Measurements from ENCODE around the gene OXTR. TPM values are rescaled to one million over a fixed set of nuclear protein-coding genes. Genes with fewer than 3 reads are reported as not detected.
A peak's percentile ranks its signal among the peaks of the same experiment; 100 is the strongest.

Gene OXTR
- total RNA-seq, 4 donors from 2014 or later = 0.42 to 3.6 (median 1.6) TPM

- no peaks in the 10 kb centered on the region for H3K4me1 ChIP-seq
- no peaks in the 10 kb centered on the region for H3K9me3 ChIP-seq
- H3K27ac ChIP-seq (replicated peaks in 1 of 4) = no peak overlapping the region
- H3K36me3 ChIP-seq = no peaks in the 10 kb centered on the region
- no peak overlapping the region for H3K4me3 ChIP-seq
- no peak for TF ChIP-seq EP300 (IDR thresholded peaks at IDR 0.05)
- no peak for TF ChIP-seq POLR2A (IDR thresholded peaks at IDR 0.05; ENCODE audit: low read depth)
- TF ChIP-seq CTCF (IDR thresholded peaks at IDR 0.05) = no peak
- no peak for TF ChIP-seq POLR2AphosphoS5 (IDR thresholded peaks at IDR 0.05)
- intact Hi-C loops (cut with DNase I) = no loop called here
- peaks cover 0 to 3% (median 0%) of the 10 kb centered on the region in 4 donors for H3K27me3 ChIP-seq
- peak; percentile 91 for DNase-seq (ENCODE audit: extremely low spot score)
- WGBS = 74% methylated on average over 5 of the region's 5 CpGs
These were observed 60.1 kb downstream of the OXTR start for GRCh38 chr3:8709287-8709686.

DNA sequence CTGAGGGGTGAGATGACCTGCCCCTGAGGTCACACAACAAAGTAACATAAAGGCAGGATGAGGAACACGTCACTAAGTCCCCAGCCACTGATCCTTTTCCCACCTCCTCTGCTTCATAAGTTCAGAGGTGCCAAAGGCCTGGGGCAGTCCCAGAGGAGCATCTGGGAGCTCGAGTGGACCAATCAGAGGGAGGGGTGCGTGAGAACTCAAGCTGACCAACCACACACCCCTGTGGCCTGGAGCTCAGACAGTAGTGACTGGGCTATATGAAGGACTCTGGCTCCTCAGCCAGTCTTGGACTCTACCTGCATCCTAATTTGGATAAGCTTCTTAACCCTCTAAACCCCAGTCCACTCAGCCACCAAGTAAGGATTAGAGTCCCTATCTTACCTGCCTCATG, 63.8 kb downstream of the OXTR start:
- intact Hi-C loops (cut with DNase I) = no loop called here

DNA sequence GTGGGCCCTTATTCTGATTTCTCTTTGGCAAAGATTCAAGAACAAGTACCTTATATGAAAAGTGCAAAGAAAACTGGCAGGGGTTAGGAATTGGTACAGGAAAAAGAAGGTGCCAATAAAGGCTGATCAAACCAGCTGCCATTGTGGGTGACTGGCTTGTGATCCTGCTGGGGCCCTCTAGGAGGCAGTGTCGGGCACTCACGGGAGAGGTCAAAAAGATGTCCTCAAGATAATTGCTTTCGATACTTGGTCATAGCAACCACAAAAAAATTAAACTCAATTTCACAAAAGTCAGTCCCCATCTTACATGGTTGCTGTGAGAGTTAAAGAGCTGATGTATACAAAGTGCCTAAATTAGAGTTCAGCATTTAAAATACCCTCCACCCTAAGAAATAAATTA, 66.9 kb downstream of the OXTR start:
- intact Hi-C loops (cut with DNase I) = no loop called here
- Histone ChIP-seq H3K9me3 (no peaks in the 10 kb centered on the region), H3K27me3 (no peaks in the 10 kb centered on the region), H3K27ac (replicated peaks in 1 of 4) (no peak overlapping the region), H3K36me3 (no peaks in the 10 kb centered on the region), H3K4me1 (no peaks in the 10 kb centered on the region), H3K4me3 (no peak overlapping the region)
- no peak for DNase-seq (ENCODE audit: extremely low spot score)
- TF ChIP-seq EP300 (IDR thresholded peaks at IDR 0.05) (no peak), CTCF (IDR thresholded peaks at IDR 0.05) (no peak), POLR2A (IDR thresholded peaks at IDR 0.05; ENCODE audit: low read depth) (no peak), POLR2AphosphoS5 (IDR thresholded peaks at IDR 0.05) (no peak)
- 42% methylated on average over 3 of the region's 3 CpGs for WGBS

More for the DNA sequence above, 63.8 kb downstream of the OXTR start:
- WGBS = 100% methylated on average over 2 of the region's 3 CpGs
- Histone ChIP-seq H3K9me3 (no peaks in the 10 kb centered on the region), H3K4me3 (no peak overlapping the region), H3K4me1 (no peaks in the 10 kb centered on the region), H3K36me3 (no peaks in the 10 kb centered on the region), H3K27me3 (no peaks in the 10 kb centered on the region), H3K27ac (replicated peaks in 1 of 4) (no peak overlapping the region)
- TF ChIP-seq POLR2AphosphoS5 (IDR thresholded peaks at IDR 0.05) (no peak), EP300 (IDR thresholded peaks at IDR 0.05) (no peak), CTCF (IDR thresholded peaks at IDR 0.05) (no peak), POLR2A (IDR thresholded peaks at IDR 0.05; ENCODE audit: low read depth) (no peak)
- no peak for DNase-seq (ENCODE audit: extremely low spot score)

Other genes with a start within 250 kb of the OXTR start
- gene SSUH2, start 124.8 kb downstream of the OXTR start, total RNA-seq = 1 to 10 TPM in 1 of 4 donors, under 1 TPM in 2, not detected in 1; 0.32 to 5.1 (median 0.66) TPM
- not detected for gene CAV3, start 35.8 kb downstream of the OXTR start, total RNA-seq
- gene RAD18, start 193.9 kb upstream of the OXTR start, total RNA-seq = 1 to 10 TPM; 3.4 to 6.6 (median 5.2) TPM

Measured in esophagus muscularis mucosa (tissue), 4 donors.